Measurements from ENCODE around the gene WWC2. TPM values are rescaled to one million over a fixed set of nuclear protein-coding genes. Genes with fewer than 3 reads are reported as not detected.

The WWC2 gene
- polyA plus RNA-seq, 2 of the 4 experiments (the other 2 are of a cell fraction): 14.9 to 26.9 TPM

DNA sequence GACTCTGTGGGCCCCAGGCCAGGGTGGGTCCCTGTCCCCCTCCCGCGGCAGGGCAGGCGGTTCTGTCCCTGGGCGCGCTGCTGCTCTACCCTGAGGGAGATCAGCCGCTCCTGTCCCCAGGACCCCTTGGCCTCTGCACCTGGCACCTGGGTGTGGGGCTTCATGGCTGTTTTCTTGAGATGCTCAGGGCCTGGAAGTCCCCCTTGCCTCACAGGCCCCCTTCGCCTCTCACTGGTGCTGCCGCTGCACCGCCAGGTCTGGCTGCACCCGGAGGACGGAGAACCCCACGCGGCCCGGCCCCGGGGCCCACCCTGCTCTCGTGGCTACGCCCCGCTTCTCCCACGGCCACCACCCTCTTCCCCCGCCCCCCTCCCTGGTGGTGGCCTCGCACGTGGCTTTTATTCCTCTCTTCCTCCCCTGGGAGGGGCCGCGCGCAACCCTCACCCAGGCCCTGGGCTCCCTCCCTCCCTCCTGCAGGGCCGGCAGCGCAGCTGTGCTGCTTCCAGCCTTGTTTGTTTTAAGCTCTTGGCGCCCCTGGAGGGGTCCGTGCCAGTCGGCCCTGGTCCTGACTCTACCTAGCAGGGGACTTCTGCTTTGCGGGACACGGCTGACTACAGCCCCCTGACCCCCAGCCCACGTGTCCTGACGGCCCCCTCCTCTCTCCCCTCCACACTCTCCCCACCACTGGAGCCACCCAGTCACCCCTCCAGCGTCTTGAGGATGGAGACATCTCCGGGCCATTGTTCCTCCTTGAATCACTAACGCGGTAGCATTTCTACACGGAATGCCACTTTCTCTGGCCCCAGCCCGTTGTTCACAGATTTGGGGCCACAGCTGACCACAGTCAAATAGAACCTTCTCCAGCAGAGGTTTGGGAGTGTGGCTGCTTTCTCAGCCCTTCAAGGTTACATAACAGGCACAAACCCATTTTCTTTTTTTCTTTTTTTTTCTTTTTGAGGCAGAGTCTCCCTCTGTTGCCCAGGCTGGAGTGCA lies 243.8 kb downstream of the WWC2 start:
- DNase-seq (ENCODE audit: low read depth in 1 of 2, low spot score in 1 of 2) (no peak), FAIRE-seq (no peak), ATAC-seq (no peak)
- WGBS (ENCODE audit: missing lambda C conversion rate): 87% methylated on average over 13 of the region's 40 CpGs
- Histone ChIP-seq H3K9me3 (no peaks in the 10 kb centered on the region), H3K4me2 (no peak overlapping the region), H3K4me1 (peaks cover 3% of the 10 kb centered on the region; the same call in 2 of the 3 replicates), H3K4me3 (no peak overlapping the region), H3K27ac (no peak overlapping the region)
- TF ChIP-seq RARB (CRISPR knock-in tag; IDR thresholded peaks at IDR 0.05): no peak
- no peak for TF ChIP-seq EP300 (IDR thresholded peaks at IDR 0.05)
- TF ChIP-seq FOSL2 (IDR thresholded peaks at IDR 0.05): no peak
- no peak for TF ChIP-seq FOSL2 (CRISPR knock-in tag; IDR thresholded peaks at IDR 0.05)
- TF ChIP-seq, protein P1, sequence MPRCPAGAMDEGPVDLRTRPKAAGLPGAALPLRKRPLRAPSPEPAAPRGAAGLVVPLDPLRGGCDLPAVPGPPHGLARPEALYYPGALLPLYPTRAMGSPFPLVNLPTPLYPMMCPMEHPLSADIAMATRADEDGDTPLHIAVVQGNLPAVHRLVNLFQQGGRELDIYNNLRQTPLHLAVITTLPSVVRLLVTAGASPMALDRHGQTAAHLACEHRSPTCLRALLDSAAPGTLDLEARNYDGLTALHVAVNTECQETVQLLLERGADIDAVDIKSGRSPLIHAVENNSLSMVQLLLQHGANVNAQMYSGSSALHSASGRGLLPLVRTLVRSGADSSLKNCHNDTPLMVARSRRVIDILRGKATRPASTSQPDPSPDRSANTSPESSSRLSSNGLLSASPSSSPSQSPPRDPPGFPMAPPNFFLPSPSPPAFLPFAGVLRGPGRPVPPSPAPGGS (IDR thresholded peaks at IDR 0.05): no peak
- TF ChIP-seq MAZ (IDR thresholded peaks at IDR 0.05; ENCODE audit: borderline replicate concordance, low read depth, low read length): no peak
- TF ChIP-seq ZFP36 (IDR thresholded peaks at IDR 0.05; ENCODE audit: borderline replicate concordance, partially characterized antibody): no peak
- TF ChIP-seq SREBF2 (IDR thresholded peaks at IDR 0.05): no peak
- no peak for TF ChIP-seq RFX5 (IDR thresholded peaks at IDR 0.05)
- no peak for TF ChIP-seq RCOR1 (IDR thresholded peaks at IDR 0.05; ENCODE audit: low read depth, low read length)
- TF ChIP-seq CEBPB (IDR thresholded peaks at IDR 0.05): no peak
- no peak for TF ChIP-seq EHF (CRISPR knock-in tag; IDR thresholded peaks at IDR 0.05)
- TF ChIP-seq, protein P2, sequence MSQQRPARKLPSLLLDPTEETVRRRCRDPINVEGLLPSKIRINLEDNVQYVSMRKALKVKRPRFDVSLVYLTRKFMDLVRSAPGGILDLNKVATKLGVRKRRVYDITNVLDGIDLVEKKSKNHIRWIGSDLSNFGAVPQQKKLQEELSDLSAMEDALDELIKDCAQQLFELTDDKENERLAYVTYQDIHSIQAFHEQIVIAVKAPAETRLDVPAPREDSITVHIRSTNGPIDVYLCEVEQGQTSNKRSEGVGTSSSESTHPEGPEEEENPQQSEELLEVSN (IDR thresholded peaks at IDR 0.05; ENCODE audit: borderline replicate concordance, low read depth): no peak
- TF ChIP-seq, protein P3, sequence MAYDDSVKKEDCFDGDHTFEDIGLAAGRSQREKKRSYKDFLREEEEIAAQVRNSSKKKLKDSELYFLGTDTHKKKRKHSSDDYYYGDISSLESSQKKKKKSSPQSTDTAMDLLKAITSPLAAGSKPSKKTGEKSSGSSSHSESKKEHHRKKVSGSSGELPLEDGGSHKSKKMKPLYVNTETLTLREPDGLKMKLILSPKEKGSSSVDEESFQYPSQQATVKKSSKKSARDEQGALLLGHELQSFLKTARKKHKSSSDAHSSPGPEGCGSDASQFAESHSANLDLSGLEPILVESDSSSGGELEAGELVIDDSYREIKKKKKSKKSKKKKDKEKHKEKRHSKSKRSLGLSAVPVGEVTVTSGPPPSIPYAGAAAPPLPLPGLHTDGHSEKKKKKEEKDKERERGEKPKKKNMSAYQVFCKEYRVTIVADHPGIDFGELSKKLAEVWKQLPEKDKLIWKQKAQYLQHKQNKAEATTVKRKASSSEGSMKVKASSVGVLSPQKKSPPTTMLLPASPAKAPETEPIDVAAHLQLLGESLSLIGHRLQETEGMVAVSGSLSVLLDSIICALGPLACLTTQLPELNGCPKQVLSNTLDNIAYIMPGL (CRISPR knock-in tag; IDR thresholded peaks at IDR 0.05; ENCODE audit: borderline replicate concordance): no peak
- POLR2A ChIA-PET: no interaction called here
- CTCF ChIA-PET: no interaction called here

DNA sequence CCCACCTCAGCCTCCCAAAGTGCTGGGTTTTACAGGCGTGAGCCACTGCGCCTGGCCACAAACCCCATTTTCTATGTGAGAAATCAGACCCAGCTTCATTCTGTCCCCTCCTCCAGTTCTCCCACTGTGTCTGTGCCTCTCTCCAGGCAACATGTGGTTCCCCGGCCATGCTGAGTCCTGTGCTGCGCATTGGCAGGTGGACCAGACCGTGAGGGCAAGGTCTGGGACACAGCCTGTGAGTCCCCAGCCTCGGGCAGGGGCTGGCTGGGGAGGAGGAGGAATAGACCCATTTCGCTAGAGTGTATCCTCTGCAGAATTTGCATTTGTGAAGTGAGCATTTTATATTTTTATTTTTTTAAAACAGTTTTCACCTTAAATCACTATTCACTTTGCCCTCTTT lies 244.7 kb downstream of the WWC2 start:
- no peak for TF ChIP-seq ZFP36 (IDR thresholded peaks at IDR 0.05; ENCODE audit: borderline replicate concordance, partially characterized antibody)
- DNase-seq (ENCODE audit: low read depth in 1 of 2, low spot score in 1 of 2) (no peak), ATAC-seq (no peak), FAIRE-seq (no peak)
- no peaks in the 10 kb centered on the region for H3K9me3 ChIP-seq
- no peak overlapping the region for H3K27ac ChIP-seq
- WGBS (ENCODE audit: missing lambda C conversion rate): 79% methylated on average over 7 of the region's 7 CpGs
- H3K4me1 ChIP-seq: peaks cover under 1% of the 10 kb centered on the region; the same call in 1 of the 3 replicates
- no peak overlapping the region for H3K4me2 ChIP-seq
- CTCF ChIA-PET: no interaction called here
- H3K4me3 ChIP-seq: no peak overlapping the region
- POLR2A ChIA-PET: no interaction called here

DNA sequence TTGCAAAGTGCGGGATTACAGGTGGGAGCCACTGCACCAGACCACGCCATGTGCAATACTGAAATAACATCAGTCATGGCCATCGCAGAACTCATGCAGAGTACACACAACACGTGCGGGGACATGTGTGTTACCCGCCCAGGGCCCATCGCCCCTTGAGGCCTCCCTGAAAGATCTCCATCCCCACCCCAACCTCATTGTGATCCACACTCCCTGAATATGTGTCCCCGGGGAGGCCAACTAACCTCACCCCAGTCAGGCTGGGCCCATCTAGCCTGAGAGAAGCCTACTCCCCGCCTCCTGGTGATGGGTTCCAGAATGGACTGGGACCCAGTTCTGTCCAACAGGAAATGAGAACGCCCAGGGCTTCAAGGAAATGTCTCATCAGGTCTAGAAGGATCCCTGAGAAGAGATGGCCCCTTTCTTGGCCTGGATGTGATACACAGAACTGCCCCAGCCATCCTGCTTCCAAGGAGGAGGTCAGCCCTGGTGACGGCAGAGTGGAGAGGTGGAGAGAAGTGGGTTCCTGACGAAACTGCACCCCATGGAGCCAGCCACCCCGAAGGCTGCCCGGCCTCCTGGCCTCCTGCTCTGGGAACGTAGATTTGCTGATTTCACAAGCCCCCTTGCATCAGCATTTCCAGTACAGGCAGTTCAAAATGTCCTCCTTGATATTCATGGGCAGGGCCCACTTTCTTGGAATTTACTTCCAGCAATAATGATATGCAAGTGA lies 245.6 kb downstream of the WWC2 start:
- TF ChIP-seq, protein P4, sequence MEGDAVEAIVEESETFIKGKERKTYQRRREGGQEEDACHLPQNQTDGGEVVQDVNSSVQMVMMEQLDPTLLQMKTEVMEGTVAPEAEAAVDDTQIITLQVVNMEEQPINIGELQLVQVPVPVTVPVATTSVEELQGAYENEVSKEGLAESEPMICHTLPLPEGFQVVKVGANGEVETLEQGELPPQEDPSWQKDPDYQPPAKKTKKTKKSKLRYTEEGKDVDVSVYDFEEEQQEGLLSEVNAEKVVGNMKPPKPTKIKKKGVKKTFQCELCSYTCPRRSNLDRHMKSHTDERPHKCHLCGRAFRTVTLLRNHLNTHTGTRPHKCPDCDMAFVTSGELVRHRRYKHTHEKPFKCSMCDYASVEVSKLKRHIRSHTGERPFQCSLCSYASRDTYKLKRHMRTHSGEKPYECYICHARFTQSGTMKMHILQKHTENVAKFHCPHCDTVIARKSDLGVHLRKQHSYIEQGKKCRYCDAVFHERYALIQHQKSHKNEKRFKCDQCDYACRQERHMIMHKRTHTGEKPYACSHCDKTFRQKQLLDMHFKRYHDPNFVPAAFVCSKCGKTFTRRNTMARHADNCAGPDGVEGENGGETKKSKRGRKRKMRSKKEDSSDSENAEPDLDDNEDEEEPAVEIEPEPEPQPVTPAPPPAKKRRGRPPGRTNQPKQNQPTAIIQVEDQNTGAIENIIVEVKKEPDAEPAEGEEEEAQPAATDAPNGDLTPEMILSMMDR (IDR thresholded peaks at IDR 0.05): no peak
- TF ChIP-seq MAFK (IDR thresholded peaks at IDR 0.05; ENCODE audit: partially characterized antibody) (no peak), HOXA7 (CRISPR knock-in tag; IDR thresholded peaks at IDR 0.05) (no peak), TP53 (CRISPR knock-in tag; IDR thresholded peaks at IDR 0.05) (no peak), FOSB (CRISPR knock-in tag; IDR thresholded peaks at IDR 0.05) (no peak), PHF8 (IDR thresholded peaks at IDR 0.05; ENCODE audit: borderline replicate concordance, low read depth) (no peak)
- TF ChIP-seq, protein P5, sequence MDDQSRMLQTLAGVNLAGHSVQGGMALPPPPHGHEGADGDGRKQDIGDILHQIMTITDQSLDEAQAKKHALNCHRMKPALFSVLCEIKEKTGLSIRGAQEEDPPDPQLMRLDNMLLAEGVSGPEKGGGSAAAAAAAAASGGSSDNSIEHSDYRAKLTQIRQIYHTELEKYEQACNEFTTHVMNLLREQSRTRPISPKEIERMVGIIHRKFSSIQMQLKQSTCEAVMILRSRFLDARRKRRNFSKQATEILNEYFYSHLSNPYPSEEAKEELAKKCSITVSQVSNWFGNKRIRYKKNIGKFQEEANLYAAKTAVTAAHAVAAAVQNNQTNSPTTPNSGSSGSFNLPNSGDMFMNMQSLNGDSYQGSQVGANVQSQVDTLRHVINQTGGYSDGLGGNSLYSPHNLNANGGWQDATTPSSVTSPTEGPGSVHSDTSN (IDR thresholded peaks at IDR 0.05): no peak
- FAIRE-seq (no peak), ATAC-seq (no peak), DNase-seq (ENCODE audit: low read depth in 1 of 2, low spot score in 1 of 2) (no peak)
- Histone ChIP-seq H3K4me3 (no peak overlapping the region), H3K4me1 (peaks cover 4% of the 10 kb centered on the region; the same call in 1 of the 3 replicates), H3K4me2 (no peak overlapping the region), H3K27ac (no peak overlapping the region), H3K9me3 (no peaks in the 10 kb centered on the region)
- 88% methylated on average over 13 of the region's 15 CpGs for WGBS (ENCODE audit: missing lambda C conversion rate)
- ChIA-PET CTCF (no interaction called here), POLR2A (no interaction called here)

All from A549 (cell line).